ENCODE measurements around the gene ERC1.

- TF ChIP-seq GATA3 (IDR thresholded peaks at IDR 0.05; ENCODE audit: low read depth, low read length) (no peak), GATA2 (IDR thresholded peaks at IDR 0.05; ENCODE audit: low read depth, low read length) (no peak)
These were observed 10.5 kb downstream of the ERC1 start for GRCh38 chr12:1001507-1001906.
